Activated T-cell treated with anti-CD3 and anti-CD28 coated beads, Interleukin-2, amount 50 U/mL, for 4 hours (primary cell): Measurements from ENCODE around the gene NECTIN1. TPM values are rescaled to one million over a fixed set of nuclear protein-coding genes. Genes with fewer than 3 reads are reported as not detected.

ENCODE experiments used
- ATAC-seq, 2 donors: fragments of 200-7000 bp; cut with Tn5 transposase; one replicate each; pipeline ENCODE4 v1.10.0; 2021
- DNase-seq: peaks from one replicate; pipeline ENCODE4 v3.0.0-alpha.2; 2020
- H3K27me3 Mint-ChIP-seq: one replicate; pipeline ENCODE4 v1.8.0; 2021; ENCODE audit warnings: low read depth, mixed read lengths
- H3K36me3 Mint-ChIP-seq: one replicate; pipeline ENCODE4 v1.8.0; 2022; ENCODE audit warnings: mixed read lengths; ENCODE audit not compliant: insufficient read depth
- H3K4me1 Mint-ChIP-seq: one replicate; pipeline ENCODE4 v1.8.0; 2021; ENCODE audit warnings: low read depth, mixed read lengths
- H3K4me3 Mint-ChIP-seq: one replicate; pipeline ENCODE4 v1.8.0; 2021; ENCODE audit warnings: mild to moderate bottlenecking, moderate library complexity, mixed read lengths
- H3K9me3 Mint-ChIP-seq: one replicate; pipeline ENCODE4 v1.8.0; 2021; ENCODE audit warnings: mixed read lengths
- total RNA-seq, 3 donors: library from RNA; stranded (reverse); gene quantifications; one replicate each; pipeline ENCODE4 v1.2.1, GENCODE V29; 2021

The NECTIN1 gene
- total RNA-seq, 3 donors from 2014 or later, result 7.5 to 9.0 (median 8.3) TPM

GRCh38 chr11:119706029-119706428 is 23.0 kb downstream of the NECTIN1 start:
- peaks cover 5% of the 10 kb centered on the region for H3K4me1 Mint-ChIP-seq
- DNase-seq, result no peak
- H3K9me3 Mint-ChIP-seq, result no peaks in the 10 kb centered on the region
- peaks cover 33% of the 10 kb centered on the region for H3K27me3 Mint-ChIP-seq
- no peak overlapping the region for H3K4me3 Mint-ChIP-seq
- H3K36me3 Mint-ChIP-seq, result no peaks in the 10 kb centered on the region
- no peak for ATAC-seq

- H3K36me3 Mint-ChIP-seq, result no peaks in the 10 kb centered on the region
- peaks cover 4% of the 10 kb centered on the region for H3K4me1 Mint-ChIP-seq
- H3K9me3 Mint-ChIP-seq, result no peaks in the 10 kb centered on the region
- no peak overlapping the region for H3K4me3 Mint-ChIP-seq
- ATAC-seq, result no peak
- no peak for DNase-seq
- peaks cover 29% of the 10 kb centered on the region for H3K27me3 Mint-ChIP-seq
Observed at GRCh38 chr11:119705362-119705761, 23.6 kb downstream of the NECTIN1 start.

- H3K4me1 Mint-ChIP-seq, result peaks cover under 1% of the 10 kb centered on the region
- H3K9me3 Mint-ChIP-seq, result no peaks in the 10 kb centered on the region
- ATAC-seq, result no peak
- no peak for DNase-seq
- H3K27me3 Mint-ChIP-seq, result peaks cover 24% of the 10 kb centered on the region
- no peak overlapping the region for H3K4me3 Mint-ChIP-seq
- no peaks in the 10 kb centered on the region for H3K36me3 Mint-ChIP-seq
Observed at GRCh38 chr11:119704849-119705248, 24.2 kb downstream of the NECTIN1 start.

- DNase-seq, result no peak
- no peak overlapping the region for H3K4me3 Mint-ChIP-seq
- no peak for ATAC-seq
- peaks cover 4% of the 10 kb centered on the region for H3K4me1 Mint-ChIP-seq
- no peaks in the 10 kb centered on the region for H3K9me3 Mint-ChIP-seq
- no peaks in the 10 kb centered on the region for H3K36me3 Mint-ChIP-seq
- H3K27me3 Mint-ChIP-seq, result peaks cover 3% of the 10 kb centered on the region
Observed at GRCh38 chr11:119701591-119702549, 27.1 kb downstream of the NECTIN1 start.

GRCh38 chr11:119700536-119701346 is 28.3 kb downstream of the NECTIN1 start:
- Mint-ChIP-seq H3K9me3 (no peaks in the 10 kb centered on the region), H3K4me3 (no peak overlapping the region), H3K4me1 (peaks cover 4% of the 10 kb centered on the region), H3K36me3 (no peaks in the 10 kb centered on the region), H3K27me3 (peaks cover 3% of the 10 kb centered on the region)
- DNase-seq (no peak), ATAC-seq (peak; percentile 28 to 35)

- no peak overlapping the region for H3K4me3 Mint-ChIP-seq
- peaks cover 4% of the 10 kb centered on the region for H3K4me1 Mint-ChIP-seq
- H3K27me3 Mint-ChIP-seq, result peaks cover 3% of the 10 kb centered on the region
- H3K36me3 Mint-ChIP-seq, result no peaks in the 10 kb centered on the region
- no peaks in the 10 kb centered on the region for H3K9me3 Mint-ChIP-seq
- DNase-seq (no peak), ATAC-seq (no peak)
Observed at GRCh38 chr11:119700030-119700429, 29.0 kb downstream of the NECTIN1 start.

GRCh38 chr11:119699227-119699626 is 29.8 kb downstream of the NECTIN1 start:
- Mint-ChIP-seq H3K27me3 (no peaks in the 10 kb centered on the region), H3K4me3 (no peak overlapping the region), H3K36me3 (no peaks in the 10 kb centered on the region), H3K9me3 (no peaks in the 10 kb centered on the region), H3K4me1 (peaks cover 4% of the 10 kb centered on the region)
- no peak for DNase-seq
- no peak for ATAC-seq

GRCh38 chr11:119697882-119698281 is 31.1 kb downstream of the NECTIN1 start:
- no peak for DNase-seq
- ATAC-seq, result no peak
- Mint-ChIP-seq H3K9me3 (no peaks in the 10 kb centered on the region), H3K27me3 (no peaks in the 10 kb centered on the region), H3K36me3 (no peaks in the 10 kb centered on the region), H3K4me1 (peaks cover 6% of the 10 kb centered on the region), H3K4me3 (no peak overlapping the region)

- no peaks in the 10 kb centered on the region for H3K27me3 Mint-ChIP-seq
- no peak for ATAC-seq
Observed at GRCh38 chr11:119697445-119697844, 31.6 kb downstream of the NECTIN1 start.

GRCh38 chr11:119696378-119697222 is 32.4 kb downstream of the NECTIN1 start:
- Mint-ChIP-seq H3K4me1 (peaks cover 12% of the 10 kb centered on the region), H3K27me3 (no peaks in the 10 kb centered on the region), H3K4me3 (no peak overlapping the region), H3K36me3 (no peaks in the 10 kb centered on the region), H3K9me3 (no peaks in the 10 kb centered on the region)
- DNase-seq (no peak), ATAC-seq (no peak)

More at GRCh38 chr11:119697445-119697844, 31.6 kb downstream of the NECTIN1 start:
- no peaks in the 10 kb centered on the region for H3K9me3 Mint-ChIP-seq
- no peak overlapping the region for H3K4me3 Mint-ChIP-seq
- H3K4me1 Mint-ChIP-seq, result peaks cover 7% of the 10 kb centered on the region
- no peak for DNase-seq
- no peaks in the 10 kb centered on the region for H3K36me3 Mint-ChIP-seq

GRCh38 chr11:119694334-119694733 is 34.7 kb downstream of the NECTIN1 start:
- Mint-ChIP-seq H3K4me3 (no peak overlapping the region), H3K4me1 (peaks cover 22% of the 10 kb centered on the region), H3K27me3 (no peaks in the 10 kb centered on the region), H3K36me3 (no peaks in the 10 kb centered on the region), H3K9me3 (no peaks in the 10 kb centered on the region)
- DNase-seq, result no peak
- ATAC-seq, result no peak

GRCh38 chr11:119693253-119693815 is 35.7 kb downstream of the NECTIN1 start:
- ATAC-seq (no peak), DNase-seq (no peak)
- no peak overlapping the region for H3K4me3 Mint-ChIP-seq
- H3K36me3 Mint-ChIP-seq, result no peaks in the 10 kb centered on the region
- no peaks in the 10 kb centered on the region for H3K9me3 Mint-ChIP-seq
- H3K27me3 Mint-ChIP-seq, result no peaks in the 10 kb centered on the region
- peaks cover 22% of the 10 kb centered on the region for H3K4me1 Mint-ChIP-seq

GRCh38 chr11:119692540-119692820 is 36.5 kb downstream of the NECTIN1 start:
- Mint-ChIP-seq H3K4me3 (no peak overlapping the region), H3K36me3 (no peaks in the 10 kb centered on the region), H3K4me1 (peaks cover 21% of the 10 kb centered on the region), H3K9me3 (no peaks in the 10 kb centered on the region), H3K27me3 (no peaks in the 10 kb centered on the region)
- ATAC-seq, result no peak
- DNase-seq, result no peak
